Prostate gland (tissue), 2 donors: ENCODE measurements around the gene HYLS1. TPM values are rescaled to one million over a fixed set of nuclear protein-coding genes. Genes with fewer than 3 reads are reported as not detected.

Experiments used
- DNase-seq: peaks from one replicate; pipeline ENCODE4 v3.0.0-alpha.2; 2019; ENCODE audit warnings: low spot score
- H3K27ac ChIP-seq, 2 donors: fragments of 200-600 bp; sonication (generic); 2 replicates each; pipeline ENCODE4 v1.5.1; 2017 to 2019
- H3K27me3 ChIP-seq: fragments of 200-600 bp; sonication (generic); replicated peaks from 2 replicates; pipeline ENCODE4 v1.5.1; 2019; ENCODE audit not compliant: insufficient read depth
- H3K36me3 ChIP-seq, 2 donors: fragments of 200-600 bp; sonication (generic); 1 replicate in 1 of 2; 2 replicates in 1 of 2; pipeline versions ENCODE4 v1.5.1 to v1.8.1; 2017 to 2019
- H3K4me1 ChIP-seq: fragments of 200-600 bp; sonication (generic); replicated peaks from 2 replicates; pipeline ENCODE4 v1.5.1; 2019
- H3K4me3 ChIP-seq, 2 donors: fragments of 200-600 bp; sonication (generic); 2 replicates each; pipeline ENCODE4 v1.5.1; 2017 to 2019
- H3K9me3 ChIP-seq: fragments of 200-600 bp; sonication (generic); 2 replicates; pipeline ENCODE4 v1.5.1; 2017
- POLR2A ChIP-seq: fragments of 450-650 bp; IDR thresholded peaks from one replicate; pipeline ENCODE4 v1.6.1; 2016; ENCODE audit warnings: antibody characterized with exemption, mild to moderate bottlenecking
- POLR2AphosphoS5 ChIP-seq: sonication (generic); formaldehyde crosslinking; IDR thresholded peaks from one replicate; pipeline ENCODE4 v1.6.1; 2017; ENCODE audit warnings: antibody characterized with exemption
- WGBS: methylation state at CpG from one replicate; pipeline ENCODE4 v1.1.5; 2018; 5-methylcytosine and 5-hydroxymethylcytosine counted together
- intact Hi-C: fragments of 100-400 bp; cut with DNase I; formaldehyde crosslinking; loops from one replicate; pipeline ENCODE4 v1.14.2; 2022
- total RNA-seq, 2 donors: library from RNA; depleted of rRNA; stranded (reverse); fragments of >200 nt; gene quantifications; one replicate each; pipeline ENCODE4 v1.1.0, GENCODE V29; 2016
- TF ChIP-seq, protein P1 (sequence below), 4 experiments: fragments of 200-600 bp in 2 of 4; fragments of 450-650 bp in 2 of 4; sonication (generic) in 2 of 4; IDR thresholded peaks; 1 replicate in 3 of 4; 2 replicates in 1 of 4; pipeline ENCODE4 v1.5.1; 2016 to 2019; ENCODE audit warnings: antibody characterized with exemption in 4 of 4, mild to moderate bottlenecking in 2 of 4, moderate library complexity in 2 of 4

Gene HYLS1
- total RNA-seq, 2 donors from 2014 or later: 4.4 to 6.5 TPM

DNA sequence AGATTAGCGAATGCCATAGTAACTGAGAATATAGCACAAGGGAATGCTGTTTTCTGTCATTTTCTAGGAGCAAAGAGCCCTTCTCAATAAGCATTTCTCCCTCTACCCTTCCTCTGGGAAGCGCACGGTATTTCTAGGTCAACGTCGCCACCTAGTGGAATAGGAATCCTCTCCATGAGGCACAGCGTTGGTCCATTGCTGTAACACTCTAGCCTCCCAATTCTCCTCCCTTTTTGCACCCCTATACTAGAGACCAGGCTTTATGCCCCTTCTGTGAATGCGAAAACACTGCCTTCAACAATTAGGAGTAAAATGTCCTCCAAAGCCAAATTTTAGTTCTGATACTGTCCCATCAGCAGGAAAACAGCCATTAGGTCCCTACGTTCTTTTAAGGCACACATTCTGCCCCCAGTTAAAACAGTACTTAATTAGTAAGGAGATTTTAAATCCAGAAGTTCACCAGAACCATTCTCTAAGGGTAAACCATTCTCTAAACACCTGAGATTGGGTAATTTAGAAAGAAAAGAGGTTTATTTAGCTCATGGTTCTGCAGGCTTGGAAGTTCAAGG lies 12.8 kb upstream of the HYLS1 start:
- no peaks in the 10 kb centered on the region for H3K9me3 ChIP-seq
- no peaks in the 10 kb centered on the region for H3K4me1 ChIP-seq
- DNase-seq: peak; percentile 36
- H3K4me3 ChIP-seq: no peak overlapping the region
- H3K27ac ChIP-seq: no peak overlapping the region
- H3K27me3 ChIP-seq: no peaks in the 10 kb centered on the region
- TF ChIP-seq, protein P1, sequence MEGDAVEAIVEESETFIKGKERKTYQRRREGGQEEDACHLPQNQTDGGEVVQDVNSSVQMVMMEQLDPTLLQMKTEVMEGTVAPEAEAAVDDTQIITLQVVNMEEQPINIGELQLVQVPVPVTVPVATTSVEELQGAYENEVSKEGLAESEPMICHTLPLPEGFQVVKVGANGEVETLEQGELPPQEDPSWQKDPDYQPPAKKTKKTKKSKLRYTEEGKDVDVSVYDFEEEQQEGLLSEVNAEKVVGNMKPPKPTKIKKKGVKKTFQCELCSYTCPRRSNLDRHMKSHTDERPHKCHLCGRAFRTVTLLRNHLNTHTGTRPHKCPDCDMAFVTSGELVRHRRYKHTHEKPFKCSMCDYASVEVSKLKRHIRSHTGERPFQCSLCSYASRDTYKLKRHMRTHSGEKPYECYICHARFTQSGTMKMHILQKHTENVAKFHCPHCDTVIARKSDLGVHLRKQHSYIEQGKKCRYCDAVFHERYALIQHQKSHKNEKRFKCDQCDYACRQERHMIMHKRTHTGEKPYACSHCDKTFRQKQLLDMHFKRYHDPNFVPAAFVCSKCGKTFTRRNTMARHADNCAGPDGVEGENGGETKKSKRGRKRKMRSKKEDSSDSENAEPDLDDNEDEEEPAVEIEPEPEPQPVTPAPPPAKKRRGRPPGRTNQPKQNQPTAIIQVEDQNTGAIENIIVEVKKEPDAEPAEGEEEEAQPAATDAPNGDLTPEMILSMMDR (IDR thresholded peaks at IDR 0.05): peak in 3 of 4 experiments; percentile 47 to 59 (median 59)
- peak; percentile 5 for TF ChIP-seq POLR2AphosphoS5
- TF ChIP-seq POLR2A: no peak
- WGBS: 9% methylated on average over 8 of the region's 8 CpGs
- H3K36me3 ChIP-seq: no peaks in the 10 kb centered on the region
- intact Hi-C loops: loop anchor here (2.0 to 10.0 kb wide), 2 partner anchors 248 to 780 kb away; no protein-coding TSS in a partner anchor

DNA sequence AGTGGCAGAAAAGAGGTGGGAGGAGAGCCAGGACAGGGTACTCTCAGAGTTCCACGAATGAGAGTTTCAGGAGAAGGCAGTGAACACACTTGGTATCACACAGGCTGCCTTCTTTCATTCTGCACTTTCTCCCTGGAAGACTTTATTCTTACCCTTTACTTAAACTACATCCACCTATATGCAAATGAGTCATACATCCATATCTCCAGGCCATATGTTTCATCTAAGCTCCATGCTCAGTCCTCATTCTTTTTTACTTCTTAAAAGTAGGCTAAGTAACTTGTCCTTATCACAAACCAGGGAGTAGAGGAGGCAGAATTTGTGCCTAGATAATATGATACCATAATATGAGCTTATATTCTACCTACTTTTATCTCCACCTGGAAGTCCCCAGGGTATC lies 6.2 kb upstream of the HYLS1 start:
- Histone ChIP-seq H3K36me3 (no peaks in the 10 kb centered on the region), H3K4me3 (no peak overlapping the region), H3K27ac (no peak overlapping the region), H3K4me1 (no peaks in the 10 kb centered on the region), H3K9me3 (no peaks in the 10 kb centered on the region), H3K27me3 (no peaks in the 10 kb centered on the region)
- whole genome bisulfite sequencing: 62% methylated on average over 1 of the region's 1 CpG
- intact Hi-C loops: no loop called here
- no peak for DNase-seq
- TF ChIP-seq POLR2AphosphoS5 (no peak), POLR2A (no peak)
- TF ChIP-seq, protein P1 (IDR thresholded peaks at IDR 0.05): no peak

DNA sequence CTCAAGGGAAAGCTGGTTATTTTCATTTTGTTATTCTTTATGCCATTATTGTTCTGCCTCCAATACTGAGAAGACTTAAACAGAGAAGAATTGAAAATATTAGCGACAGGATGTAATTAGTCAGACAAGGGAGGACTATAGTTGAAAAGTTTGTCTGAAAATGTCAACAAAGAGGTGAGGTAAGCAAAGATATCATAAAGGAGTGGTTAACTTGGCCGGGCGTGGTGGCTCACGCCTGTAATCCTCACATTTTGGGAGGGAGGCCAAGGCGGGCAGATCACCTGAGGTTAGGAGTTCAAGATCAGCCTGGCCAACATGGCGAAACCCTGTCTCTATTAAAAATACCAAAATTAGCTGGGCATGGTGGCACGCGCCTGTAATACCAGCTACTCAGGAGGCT lies 4.1 kb upstream of the HYLS1 start:
- Histone ChIP-seq H3K9me3 (no peaks in the 10 kb centered on the region), H3K4me3 (no peak overlapping the region), H3K4me1 (no peaks in the 10 kb centered on the region), H3K27ac (no peak overlapping the region), H3K36me3 (no peaks in the 10 kb centered on the region), H3K27me3 (no peaks in the 10 kb centered on the region)
- 79% methylated on average over 8 of the region's 8 CpGs for WGBS
- intact Hi-C loops: no loop called here
- DNase-seq: no peak
- TF ChIP-seq POLR2A: no peak
- TF ChIP-seq, protein P1 (IDR thresholded peaks at IDR 0.05): no peak
- no peak for TF ChIP-seq POLR2AphosphoS5

DNA sequence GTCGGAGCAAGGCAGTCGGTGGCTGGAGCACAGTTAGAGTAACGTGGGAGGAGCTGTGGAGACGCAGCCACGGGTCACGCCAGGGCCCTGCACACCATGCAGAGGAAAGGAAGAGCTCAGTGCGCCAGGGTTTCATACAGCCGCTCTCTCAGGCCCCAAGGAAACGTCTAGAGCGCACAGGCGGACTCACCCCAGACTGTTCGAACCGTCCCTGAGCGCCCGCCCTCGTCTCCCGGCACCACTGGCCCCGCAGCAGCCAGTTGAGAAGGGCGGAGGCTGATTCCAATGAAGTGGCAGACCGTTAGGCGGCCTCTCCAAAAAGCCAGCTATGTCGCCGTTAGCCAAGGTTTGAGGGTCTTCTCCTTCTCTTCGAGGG lies 483 bp upstream of the HYLS1 start:
- no peaks in the 10 kb centered on the region for H3K36me3 ChIP-seq
- no peaks in the 10 kb centered on the region for H3K27me3 ChIP-seq
- peak overlapping the region; percentile 89 to 94 for H3K27ac ChIP-seq
- peak overlapping the region; percentile 62 to 89 for H3K4me3 ChIP-seq
- peak; percentile 24 for DNase-seq
- 13% methylated on average over 20 of the region's 24 CpGs for WGBS
- TF ChIP-seq POLR2A (no peak), POLR2AphosphoS5 (no peak)
- TF ChIP-seq, protein P1 (IDR thresholded peaks at IDR 0.05): no peak
- H3K9me3 ChIP-seq: no peaks in the 10 kb centered on the region
- H3K4me1 ChIP-seq: no peaks in the 10 kb centered on the region
- intact Hi-C loops: loop anchor here (5.0 kb wide), 1 partner anchor 295 kb away; the partner anchor contains the start of gene STT3A

DNA sequence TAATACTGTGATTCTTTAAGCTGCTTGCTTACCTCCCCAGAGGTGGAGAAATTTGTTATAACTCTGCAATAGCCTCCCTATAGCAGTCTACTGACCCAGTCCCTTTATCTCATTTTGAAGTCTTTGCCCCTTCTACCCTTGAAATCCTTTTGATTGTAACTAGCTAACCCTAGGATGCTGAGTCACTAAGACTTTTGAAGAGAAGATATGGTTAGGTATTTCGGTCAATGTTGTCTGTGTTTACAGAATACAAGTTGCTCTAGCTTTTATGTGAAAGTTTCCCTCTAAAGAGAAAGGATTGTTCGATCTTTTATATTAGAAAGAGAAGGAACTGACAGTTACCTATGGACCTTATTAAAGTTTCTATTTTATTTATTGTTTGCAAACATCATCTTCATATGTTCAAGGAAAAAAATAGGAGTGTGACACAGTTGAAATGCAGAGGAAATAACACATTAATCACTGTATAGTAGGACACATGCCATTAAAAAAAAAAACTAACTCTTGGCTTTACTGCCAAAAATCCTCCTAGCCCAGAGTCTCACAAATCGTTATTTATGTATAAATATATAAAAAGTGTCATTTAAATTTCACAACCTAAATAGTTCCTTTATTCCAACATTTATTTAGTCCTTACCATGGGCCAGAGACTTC lies 3.1 kb downstream of the HYLS1 start:
- 45% methylated on average over 3 of the region's 3 CpGs for WGBS
- no peaks in the 10 kb centered on the region for H3K36me3 ChIP-seq
- no peaks in the 10 kb centered on the region for H3K9me3 ChIP-seq
- H3K4me1 ChIP-seq: peaks cover 6% of the 10 kb centered on the region
- H3K27ac ChIP-seq: no peak overlapping the region
- intact Hi-C loops: no loop called here
- DNase-seq: no peak
- no peak overlapping the region for H3K4me3 ChIP-seq
- H3K27me3 ChIP-seq: no peaks in the 10 kb centered on the region
- no peak for TF ChIP-seq POLR2A
